DND-41 (cell line): ENCODE measurements around the gene HSP90AB1.

Experiments
- ATAC-seq: fragments of 200-7000 bp; cut with Tn5 transposase; 3 replicates; pipeline ENCODE4 v1.9.1; 2021; ENCODE audit warnings: low read depth; ENCODE audit not compliant: insufficient read depth
- DNase-seq: peaks from one replicate; pipeline ENCODE4 v3.0.0-alpha.2; 2020
- H2AFZ ChIP-seq: 2 replicates; pipeline ENCODE4 v1.6.0; 2012; ENCODE audit warnings: low read depth, low read length
- H3K27ac ChIP-seq: 2 replicates; pipeline ENCODE4 v1.5.1; 2012; ENCODE audit warnings: low read length, inconsistent platforms
- H3K27me3 ChIP-seq: fragments of 200-600 bp; sonication (generic); 2 replicates; pipeline ENCODE4 v1.6.0; 2012; ENCODE audit warnings: low read length, mild to moderate bottlenecking, inconsistent platforms; ENCODE audit not compliant: insufficient read depth, poor library complexity
- H3K36me3 ChIP-seq: 2 replicates; pipeline ENCODE4 v1.5.1; 2012; ENCODE audit warnings: low read length, inconsistent platforms; ENCODE audit not compliant: insufficient read depth
- H3K4me1 ChIP-seq: 2 replicates; pipeline ENCODE4 v1.5.1; 2012; ENCODE audit warnings: mild to moderate bottlenecking, low read length; ENCODE audit not compliant: insufficient read depth
- H3K4me2 ChIP-seq: 2 replicates; pipeline ENCODE4 v1.6.0; 2012; ENCODE audit warnings: mild to moderate bottlenecking, moderate library complexity, low read length, inconsistent platforms; ENCODE audit not compliant: insufficient read depth
- H3K4me3 ChIP-seq, 2 experiments: fragments of 200-600 bp in 1 of 2; shearing (Covaris generic) in 1 of 2; 2 replicates each; pipeline ENCODE4 v1.5.1; 2012 to 2016; ENCODE audit warnings: inconsistent platforms in 2 of 2, low read length in 2 of 2, mild to moderate bottlenecking in 2 of 2, low read depth in 1 of 2, moderate library complexity in 1 of 2
- H3K79me2 ChIP-seq: 2 replicates; pipeline ENCODE4 v1.6.0; 2012; ENCODE audit warnings: low read length, inconsistent platforms; ENCODE audit not compliant: insufficient read depth
- H3K9ac ChIP-seq: 2 replicates; pipeline ENCODE4 v1.6.0; 2012; ENCODE audit warnings: low read depth, mild to moderate bottlenecking, inconsistent platforms, low read length, moderate library complexity
- H3K9me3 ChIP-seq: 2 replicates; pipeline ENCODE4 v1.5.1; 2012; ENCODE audit warnings: low read length, moderate library complexity, mild to moderate bottlenecking, inconsistent platforms; ENCODE audit not compliant: insufficient read depth, severe bottlenecking
- H4K20me1 ChIP-seq: 2 replicates; pipeline ENCODE4 v1.6.0; 2012; ENCODE audit warnings: low read length; ENCODE audit not compliant: insufficient read depth
- EZH2 ChIP-seq: IDR thresholded peaks from 3 replicates; pipeline ENCODE4 v1.6.1; 2012; ENCODE audit warnings: borderline replicate concordance, low read depth, mild to moderate bottlenecking, moderate library complexity, low read length, inconsistent platforms; ENCODE audit not compliant: severe bottlenecking
- TF ChIP-seq, protein P1 (sequence below): IDR thresholded peaks from 2 replicates; pipeline ENCODE4 v1.5.1; 2012; ENCODE audit warnings: borderline replicate concordance, low read length, moderate library complexity, mild to moderate bottlenecking; ENCODE audit not compliant: poor library complexity, severe bottlenecking; ENCODE audit errors: extremely low read depth

Gene HSP90AB1

DNA sequence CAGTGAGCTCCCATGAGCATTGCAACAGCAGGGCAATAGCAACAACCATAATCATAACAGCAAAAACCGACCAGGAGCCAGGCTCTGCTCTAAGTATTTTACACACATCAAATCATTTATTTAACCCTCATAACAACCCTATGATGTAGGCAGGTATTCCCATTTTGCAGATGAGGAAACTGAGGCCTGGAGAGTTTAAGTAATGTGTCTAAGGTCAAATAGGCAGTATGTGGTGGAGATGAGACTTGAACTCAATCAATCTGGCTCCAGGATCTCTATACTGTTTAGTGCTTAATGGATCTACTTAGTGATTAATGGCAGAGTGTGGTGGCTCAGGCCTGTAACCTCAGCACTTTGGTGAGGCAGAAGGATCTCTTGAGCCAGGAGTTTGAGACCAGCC lies 26.7 kb downstream of the HSP90AB1 start:
- Histone ChIP-seq H3K9me3 (no peaks in the 10 kb centered on the region), H3K27ac (no peak overlapping the region), H3K4me1 (no peaks in the 10 kb centered on the region), H4K20me1 (peaks cover 17% of the 10 kb centered on the region; the same call in 1 of the 2 replicates), H3K27me3 (peaks cover 3% of the 10 kb centered on the region), H3K4me2 (no peak overlapping the region), H2AFZ (no peak overlapping the region), H3K36me3 (no peaks in the 10 kb centered on the region), H3K4me3 (no peak overlapping the region), H3K9ac (no peak overlapping the region), H3K79me2 (no peaks in the 10 kb centered on the region)
- ATAC-seq = no peak
- TF ChIP-seq EZH2 = no peak
- TF ChIP-seq, protein P1, sequence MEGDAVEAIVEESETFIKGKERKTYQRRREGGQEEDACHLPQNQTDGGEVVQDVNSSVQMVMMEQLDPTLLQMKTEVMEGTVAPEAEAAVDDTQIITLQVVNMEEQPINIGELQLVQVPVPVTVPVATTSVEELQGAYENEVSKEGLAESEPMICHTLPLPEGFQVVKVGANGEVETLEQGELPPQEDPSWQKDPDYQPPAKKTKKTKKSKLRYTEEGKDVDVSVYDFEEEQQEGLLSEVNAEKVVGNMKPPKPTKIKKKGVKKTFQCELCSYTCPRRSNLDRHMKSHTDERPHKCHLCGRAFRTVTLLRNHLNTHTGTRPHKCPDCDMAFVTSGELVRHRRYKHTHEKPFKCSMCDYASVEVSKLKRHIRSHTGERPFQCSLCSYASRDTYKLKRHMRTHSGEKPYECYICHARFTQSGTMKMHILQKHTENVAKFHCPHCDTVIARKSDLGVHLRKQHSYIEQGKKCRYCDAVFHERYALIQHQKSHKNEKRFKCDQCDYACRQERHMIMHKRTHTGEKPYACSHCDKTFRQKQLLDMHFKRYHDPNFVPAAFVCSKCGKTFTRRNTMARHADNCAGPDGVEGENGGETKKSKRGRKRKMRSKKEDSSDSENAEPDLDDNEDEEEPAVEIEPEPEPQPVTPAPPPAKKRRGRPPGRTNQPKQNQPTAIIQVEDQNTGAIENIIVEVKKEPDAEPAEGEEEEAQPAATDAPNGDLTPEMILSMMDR = no peak
- no peak for DNase-seq

GRCh38 chr6:44275271-44275748 lies 28.4 kb downstream of the HSP90AB1 start:
- no peak for TF ChIP-seq EZH2
- TF ChIP-seq, protein P1 = no peak

DNA sequence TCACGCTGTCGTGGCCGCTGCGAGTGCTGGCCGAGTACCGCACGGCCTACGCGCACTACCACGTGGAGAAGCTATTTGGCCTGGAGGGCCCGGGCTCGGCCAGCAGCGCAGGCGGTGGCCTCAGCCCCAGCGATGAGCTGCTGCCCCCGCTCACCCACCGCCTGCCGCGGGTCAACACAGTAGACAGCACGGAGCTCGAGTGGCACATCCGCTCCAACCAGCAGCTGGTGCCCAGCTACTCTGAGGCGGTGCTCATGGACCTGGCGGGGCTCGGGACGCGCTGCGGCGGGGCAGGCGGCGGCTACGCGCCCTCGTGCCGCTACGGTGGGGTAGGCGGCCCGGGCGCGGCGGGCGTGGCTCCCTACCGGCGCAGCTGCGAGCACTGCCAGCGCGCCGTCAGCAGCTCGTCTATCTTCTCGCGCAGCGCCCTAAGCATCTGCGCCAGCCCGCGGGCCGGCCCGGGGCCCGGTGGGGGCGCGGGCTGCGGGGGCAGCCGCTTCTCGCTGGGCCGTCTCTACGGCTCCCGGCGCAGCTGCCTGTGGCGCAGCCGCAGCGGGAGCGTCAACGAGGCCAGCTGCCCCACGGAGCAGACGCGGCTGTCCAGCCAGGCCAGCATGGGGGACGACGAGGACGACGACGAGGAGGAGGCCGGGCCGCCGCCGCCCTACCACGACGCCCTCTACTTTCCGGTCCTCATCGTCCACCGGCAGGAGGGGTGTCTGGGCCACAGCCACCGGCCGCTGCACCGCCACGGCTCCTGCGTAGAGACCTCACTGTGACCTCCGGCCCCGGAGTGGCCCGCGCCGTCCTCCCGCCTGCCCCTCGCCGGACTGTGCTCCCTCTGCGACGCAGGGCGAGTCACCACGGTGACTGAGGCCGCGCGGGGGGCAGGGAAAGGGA lies 29.1 kb downstream of the HSP90AB1 start:
- no peak for ATAC-seq
- H3K4me2 ChIP-seq = no peak overlapping the region
- TF ChIP-seq, protein P1 = no peak
- TF ChIP-seq EZH2 = no peak
- no peak for DNase-seq
- H3K9ac ChIP-seq = no peak overlapping the region
- H3K4me3 ChIP-seq = no peak overlapping the region
- H3K27ac ChIP-seq = no peak overlapping the region
- H3K79me2 ChIP-seq = no peaks in the 10 kb centered on the region
- no peaks in the 10 kb centered on the region for H3K9me3 ChIP-seq
- H2AFZ ChIP-seq = no peak overlapping the region
- no peaks in the 10 kb centered on the region for H3K4me1 ChIP-seq
- H3K36me3 ChIP-seq = no peaks in the 10 kb centered on the region
- peaks cover 10% of the 10 kb centered on the region; the same call in 1 of the 2 replicates for H4K20me1 ChIP-seq
- peaks cover 3% of the 10 kb centered on the region for H3K27me3 ChIP-seq

More at GRCh38 chr6:44275271-44275748, 28.4 kb downstream of the HSP90AB1 start:
- Histone ChIP-seq H3K4me1 (no peaks in the 10 kb centered on the region), H3K9ac (no peak overlapping the region), H3K27ac (no peak overlapping the region), H4K20me1 (peaks cover 10% of the 10 kb centered on the region; the same call in 1 of the 2 replicates), H2AFZ (no peak overlapping the region), H3K27me3 (peaks cover 3% of the 10 kb centered on the region), H3K79me2 (no peaks in the 10 kb centered on the region), H3K4me3 (no peak overlapping the region), H3K4me2 (no peak overlapping the region), H3K9me3 (no peaks in the 10 kb centered on the region), H3K36me3 (no peaks in the 10 kb centered on the region)
- ATAC-seq = no peak
- DNase-seq = no peak
